Activated T-cell treated with anti-CD3 and anti-CD28 coated beads, Interleukin-2, amount 50 U/mL, for 24 hours (primary cell): ENCODE results near the gene NUDT1.

Source experiments
- DNase-seq: peaks from one replicate; pipeline ENCODE4 v3.0.0-alpha.2; 2020
- H3K27ac Mint-ChIP-seq: 2 replicates; pipeline ENCODE4 v1.8.0; 2020; ENCODE audit warnings: mild to moderate bottlenecking, mixed read lengths
- H3K27me3 Mint-ChIP-seq: 2 replicates; pipeline ENCODE4 v1.8.0; 2020; ENCODE audit warnings: mixed read lengths
- H3K36me3 Mint-ChIP-seq: 2 replicates; pipeline ENCODE4 v1.8.0; 2020; ENCODE audit warnings: low read depth, mixed read lengths
- H3K4me1 Mint-ChIP-seq: 2 replicates; pipeline ENCODE4 v1.8.0; 2020; ENCODE audit warnings: low read depth, mixed read lengths
- H3K4me3 Mint-ChIP-seq: 2 replicates; pipeline ENCODE4 v1.8.0; 2020; ENCODE audit warnings: mild to moderate bottlenecking, moderate library complexity, mixed read lengths
- H3K9me3 Mint-ChIP-seq: 2 replicates; pipeline ENCODE4 v1.8.0; 2020; ENCODE audit warnings: mixed read lengths

Gene NUDT1

DNA sequence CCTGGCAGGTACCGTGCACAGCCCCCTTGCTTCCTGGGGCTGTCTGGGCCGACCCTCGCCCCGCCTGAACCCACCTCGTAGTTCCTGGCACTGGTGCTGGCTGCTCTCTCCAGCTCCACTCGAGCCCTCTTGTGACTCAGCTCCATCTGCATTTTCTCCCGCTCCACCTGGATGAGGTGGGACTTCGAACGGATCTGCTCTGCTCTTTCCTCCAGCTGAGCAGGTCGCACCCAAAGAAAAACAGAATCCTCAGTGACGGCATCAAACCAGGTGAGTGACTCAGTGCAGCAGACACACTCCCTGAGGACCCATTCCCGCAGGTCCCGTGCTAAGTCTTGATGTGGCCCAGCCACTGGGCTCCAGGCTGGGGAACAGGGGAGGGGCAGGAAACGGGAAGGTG lies 16.7 kb upstream of the NUDT1 start:
- DNase-seq: no peak
- Mint-ChIP-seq H3K27ac (no peak overlapping the region), H3K9me3 (no peaks in the 10 kb centered on the region), H3K27me3 (no peaks in the 10 kb centered on the region), H3K4me1 (peaks cover 12% of the 10 kb centered on the region), H3K4me3 (no peak overlapping the region), H3K36me3 (peaks cover 92% of the 10 kb centered on the region)

DNA sequence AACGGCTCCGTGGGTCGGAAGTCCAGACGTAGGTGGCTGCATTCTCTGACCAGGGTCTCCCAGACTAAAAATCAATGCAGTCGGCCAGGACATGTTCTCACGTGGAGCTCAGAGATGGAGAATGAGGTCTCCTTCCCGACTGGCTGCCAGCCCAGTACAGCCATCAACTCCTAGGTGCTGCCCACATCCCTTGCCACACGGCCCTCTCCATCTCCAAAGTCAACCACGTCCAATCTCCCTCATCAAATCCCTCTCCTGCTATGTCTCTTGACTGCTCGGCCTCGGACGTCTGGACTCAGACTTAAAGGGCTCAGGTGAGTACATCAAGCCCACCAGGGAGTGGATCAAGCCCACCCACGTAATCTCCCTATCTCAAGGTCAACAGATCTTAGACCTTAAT lies 16.2 kb upstream of the NUDT1 start:
- Mint-ChIP-seq H3K27me3 (no peaks in the 10 kb centered on the region), H3K4me3 (no peak overlapping the region), H3K27ac (no peak overlapping the region)

DNA sequence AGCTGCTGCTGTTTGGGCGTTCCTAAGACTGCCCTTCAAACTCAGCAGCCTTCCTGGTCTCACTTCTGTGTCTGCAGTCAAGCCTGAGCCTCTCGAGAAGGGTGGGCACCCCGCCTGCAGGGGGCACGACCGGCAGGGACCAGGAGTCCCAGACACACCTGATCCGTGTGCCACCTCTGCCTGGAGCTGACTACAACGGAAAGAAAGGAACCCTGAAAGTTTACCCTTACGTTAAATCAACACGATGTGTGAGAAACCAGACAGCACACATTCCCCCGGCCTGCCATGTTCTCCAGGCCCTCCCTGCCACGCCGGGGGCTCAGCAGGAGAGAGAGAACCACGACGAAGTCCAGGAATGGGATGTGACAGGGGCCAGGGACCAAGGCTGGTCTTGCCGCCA lies 14.3 kb upstream of the NUDT1 start:
- H3K36me3 Mint-ChIP-seq: peaks cover 79% of the 10 kb centered on the region
- no peaks in the 10 kb centered on the region for H3K9me3 Mint-ChIP-seq
- no peak overlapping the region for H3K4me3 Mint-ChIP-seq
- no peaks in the 10 kb centered on the region for H3K27me3 Mint-ChIP-seq
- no peak for DNase-seq
- peaks cover 25% of the 10 kb centered on the region for H3K4me1 Mint-ChIP-seq
- no peak overlapping the region for H3K27ac Mint-ChIP-seq

More for the DNA sequence above, 16.2 kb upstream of the NUDT1 start:
- Mint-ChIP-seq H3K36me3 (peaks cover 89% of the 10 kb centered on the region), H3K4me1 (peaks cover 17% of the 10 kb centered on the region), H3K9me3 (no peaks in the 10 kb centered on the region)
- DNase-seq: no peak

DNA sequence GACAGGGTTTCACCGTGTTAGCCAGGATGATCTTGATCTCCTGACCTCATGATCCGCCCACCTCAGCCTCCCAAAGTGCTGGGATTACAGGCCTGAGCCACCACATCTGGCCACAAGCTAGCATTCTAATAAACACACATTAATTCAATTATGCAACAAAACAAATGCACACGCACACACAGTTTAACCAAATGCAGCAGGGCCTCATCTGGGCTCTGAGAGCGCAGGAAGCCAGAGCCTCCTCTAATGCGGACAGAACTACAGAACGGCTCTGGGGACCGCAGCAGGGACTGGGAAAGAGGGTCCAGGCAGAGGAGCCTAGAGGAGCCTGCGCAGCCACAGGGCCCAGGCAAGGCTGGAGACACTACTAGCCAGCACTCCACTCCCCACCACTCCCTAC lies 13.1 kb upstream of the NUDT1 start:
- DNase-seq: no peak
- H3K4me1 Mint-ChIP-seq: peaks cover 34% of the 10 kb centered on the region
- H3K9me3 Mint-ChIP-seq: no peaks in the 10 kb centered on the region
- no peak overlapping the region for H3K4me3 Mint-ChIP-seq
- H3K36me3 Mint-ChIP-seq: peaks cover 76% of the 10 kb centered on the region
- H3K27ac Mint-ChIP-seq: no peak overlapping the region
- H3K27me3 Mint-ChIP-seq: no peaks in the 10 kb centered on the region

DNA sequence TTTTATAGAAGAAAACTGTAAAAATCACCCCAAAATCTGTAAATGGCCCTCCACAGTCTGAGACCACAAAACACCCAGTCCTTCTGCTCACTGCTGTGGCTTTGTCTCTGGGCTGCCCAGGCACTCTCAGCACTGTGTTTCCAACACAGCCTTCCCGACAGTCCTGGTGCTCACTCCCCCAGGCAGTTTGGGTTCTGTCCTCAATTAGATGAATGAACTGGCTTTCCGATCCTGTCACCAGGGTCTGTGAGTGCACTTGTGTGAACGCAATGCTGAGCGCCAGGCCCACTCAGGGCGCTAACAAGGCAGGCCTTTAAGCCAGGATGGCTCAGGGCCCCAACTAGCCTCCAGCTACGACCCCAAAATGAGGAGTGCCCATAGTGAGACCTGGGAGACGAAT lies 12.6 kb upstream of the NUDT1 start:
- Mint-ChIP-seq H3K27me3 (no peaks in the 10 kb centered on the region), H3K9me3 (no peaks in the 10 kb centered on the region), H3K36me3 (peaks cover 76% of the 10 kb centered on the region), H3K27ac (no peak overlapping the region), H3K4me3 (no peak overlapping the region), H3K4me1 (peaks cover 38% of the 10 kb centered on the region)
- no peak for DNase-seq

DNA sequence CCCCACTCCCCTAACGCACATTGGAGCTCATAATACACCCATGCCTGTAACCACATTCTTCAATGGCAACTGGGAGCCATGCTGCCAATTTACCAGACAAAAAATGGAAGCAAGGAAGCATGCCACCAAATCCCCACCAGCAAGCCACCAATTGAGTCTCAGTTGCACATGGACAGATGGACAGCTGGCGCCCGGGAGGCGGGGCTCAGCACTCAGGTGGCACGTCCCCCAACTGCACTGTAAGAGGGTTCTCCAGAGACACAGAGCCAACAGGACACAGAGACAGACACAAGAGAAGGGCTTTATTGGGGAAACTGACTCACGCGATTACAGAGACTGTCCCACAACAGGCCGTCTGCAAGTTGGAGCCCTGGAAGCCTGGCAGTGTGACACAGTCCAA lies 11.8 kb upstream of the NUDT1 start:
- Mint-ChIP-seq H3K27ac (peak overlapping the region; percentile 65), H3K36me3 (peaks cover 77% of the 10 kb centered on the region), H3K4me3 (peak overlapping the region; percentile 27), H3K9me3 (no peaks in the 10 kb centered on the region), H3K27me3 (no peaks in the 10 kb centered on the region), H3K4me1 (peaks cover 41% of the 10 kb centered on the region)
- DNase-seq: no peak

DNA sequence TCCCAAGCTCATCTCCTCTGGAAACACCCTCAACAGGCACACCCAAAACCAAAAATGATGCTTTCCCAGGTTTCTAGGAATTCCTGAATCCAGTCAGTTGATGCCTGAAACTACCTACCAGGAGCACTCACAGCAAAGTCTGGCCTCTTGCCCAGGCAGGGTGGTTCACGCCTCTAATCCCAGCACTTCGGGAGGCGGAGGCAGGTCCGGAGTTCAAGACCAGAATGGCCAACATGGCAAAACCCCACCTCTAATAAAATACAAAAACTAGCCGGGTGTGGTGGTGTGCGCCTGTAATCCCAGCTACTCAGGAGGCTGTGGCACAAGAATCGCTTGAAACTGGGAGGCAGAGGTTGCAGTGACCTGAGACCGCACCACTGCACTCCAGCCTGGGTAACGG lies 11.1 kb upstream of the NUDT1 start:
- no peak for DNase-seq
- Mint-ChIP-seq H3K27me3 (no peaks in the 10 kb centered on the region), H3K4me3 (peak overlapping the region; percentile 27), H3K4me1 (peaks cover 41% of the 10 kb centered on the region), H3K36me3 (peaks cover 77% of the 10 kb centered on the region), H3K9me3 (no peaks in the 10 kb centered on the region), H3K27ac (no peak overlapping the region)

DNA sequence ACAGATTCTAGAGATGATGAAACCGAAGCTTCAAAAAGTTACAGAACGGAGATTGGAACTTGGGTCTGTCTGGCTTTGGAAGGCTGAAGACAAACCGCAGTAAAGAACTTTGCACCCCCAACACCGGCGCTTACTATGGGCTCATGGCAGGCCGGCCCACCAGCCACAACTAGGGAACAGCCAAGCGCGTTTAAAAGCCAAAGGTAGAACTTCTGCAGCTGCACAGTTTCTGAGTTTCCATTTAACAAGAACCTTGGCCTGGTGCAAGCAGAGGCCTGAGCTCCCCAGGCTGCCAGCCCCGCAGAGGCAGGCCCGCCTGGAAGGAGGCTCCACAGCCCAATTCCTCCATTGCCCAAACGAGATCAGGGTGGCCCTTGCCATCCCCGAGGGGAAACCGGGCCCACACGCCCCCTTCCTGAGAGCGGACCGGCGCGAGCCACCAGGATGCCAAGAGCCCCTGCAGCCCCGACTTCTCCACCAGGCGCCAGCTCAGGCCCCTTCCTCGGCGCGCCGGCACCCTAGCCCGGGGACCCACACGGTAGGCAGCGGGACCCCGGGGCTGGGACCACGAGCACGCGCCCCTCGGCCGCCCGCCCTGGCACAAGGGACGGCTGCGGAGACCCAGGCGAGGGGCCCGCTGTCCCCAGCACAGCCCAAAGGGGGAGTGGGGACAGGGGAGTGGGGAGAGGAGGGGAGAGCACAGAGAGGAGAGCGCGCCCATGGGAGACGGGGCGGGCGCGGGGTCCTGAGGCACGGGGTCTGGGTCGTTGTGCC lies 9.8 kb upstream of the NUDT1 start:
- no peaks in the 10 kb centered on the region for H3K9me3 Mint-ChIP-seq
- peak overlapping the region; percentile 91 for H3K4me3 Mint-ChIP-seq
- peak; percentile 59 for DNase-seq
- H3K27ac Mint-ChIP-seq: peak overlapping the region; percentile 86
- H3K4me1 Mint-ChIP-seq: peaks cover 41% of the 10 kb centered on the region
- H3K36me3 Mint-ChIP-seq: peaks cover 77% of the 10 kb centered on the region
- no peaks in the 10 kb centered on the region for H3K27me3 Mint-ChIP-seq

DNA sequence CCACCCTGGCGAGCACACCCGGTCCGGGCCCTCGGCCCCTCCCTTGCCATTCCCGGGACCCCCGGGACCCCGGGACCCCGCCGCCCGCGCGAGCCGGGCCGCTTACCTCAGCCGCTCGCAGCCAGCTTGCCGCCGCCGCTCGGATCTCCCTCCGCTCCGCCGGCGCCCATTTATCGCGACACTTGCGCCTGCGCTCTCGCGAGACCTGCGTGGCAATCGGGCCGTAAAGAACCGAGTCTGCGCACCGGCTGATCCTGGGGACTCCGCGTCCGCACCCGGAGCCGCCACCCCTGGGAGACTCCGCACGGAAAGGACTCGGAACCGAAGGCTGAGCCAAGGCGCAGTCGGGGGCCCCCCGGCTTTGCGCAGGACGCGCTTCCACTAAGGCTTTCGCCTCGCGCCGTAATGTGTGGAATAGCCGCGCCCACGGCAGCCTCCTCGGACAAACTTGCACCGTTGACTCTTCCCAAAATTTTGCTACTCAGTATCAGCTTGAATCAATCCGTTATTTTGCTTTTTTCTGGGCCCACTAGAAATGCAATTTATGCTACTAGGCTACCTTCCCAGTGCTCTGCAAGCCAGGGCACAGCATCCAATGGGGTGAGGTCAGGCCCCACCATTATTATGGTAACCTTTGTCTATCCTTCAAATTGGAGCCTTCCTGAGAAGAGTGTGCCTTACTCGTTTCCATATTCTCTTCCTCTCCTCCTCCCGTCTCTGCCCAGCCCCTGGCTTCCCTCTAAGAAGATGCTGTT lies 9.1 kb upstream of the NUDT1 start, which contains the start of gene MAD1L1:
TSS of gene MAD1L1 (minus strand) at position 180 of the 755 bp plus-strand sequence. CDS start 2,812 bp downstream, outside the sequence.
- peak within 1 kb of the TSS; percentile 93 for H3K27ac Mint-ChIP-seq
- no peaks in the 10 kb centered on the region for H3K9me3 Mint-ChIP-seq
- H3K27me3 Mint-ChIP-seq: no peaks in the 10 kb centered on the region
- H3K4me1 Mint-ChIP-seq: peaks cover 37% of the 10 kb centered on the region
- peak; percentile 89 for DNase-seq
- H3K4me3 Mint-ChIP-seq: peak within 1 kb of the TSS; percentile 91
- peaks cover 77% of the 10 kb centered on the region for H3K36me3 Mint-ChIP-seq

DNA sequence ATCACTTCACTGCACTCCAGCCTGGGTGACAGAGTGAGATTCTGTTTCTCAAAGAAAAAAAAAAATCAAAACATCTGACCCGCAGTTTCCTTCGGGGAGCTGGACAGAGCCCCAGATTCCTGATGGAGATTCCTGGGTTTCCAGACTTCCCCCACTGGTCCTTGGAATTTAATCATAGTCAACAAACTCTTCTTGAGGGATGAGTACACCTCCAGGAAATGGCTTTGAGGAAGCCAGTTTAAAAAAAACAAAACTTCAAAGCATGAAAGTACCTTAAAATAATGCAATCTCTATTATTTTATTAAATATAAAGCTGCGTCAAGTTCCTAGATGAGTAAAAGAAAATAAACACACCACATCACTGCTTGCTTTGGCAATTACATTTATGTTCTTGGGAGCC lies 8.1 kb upstream of the NUDT1 start:
- Mint-ChIP-seq H3K4me1 (peaks cover 36% of the 10 kb centered on the region), H3K27me3 (no peaks in the 10 kb centered on the region), H3K27ac (peak overlapping the region; percentile 55), H3K4me3 (peak overlapping the region; percentile 46), H3K9me3 (no peaks in the 10 kb centered on the region), H3K36me3 (peaks cover 81% of the 10 kb centered on the region)
- DNase-seq: no peak

DNA sequence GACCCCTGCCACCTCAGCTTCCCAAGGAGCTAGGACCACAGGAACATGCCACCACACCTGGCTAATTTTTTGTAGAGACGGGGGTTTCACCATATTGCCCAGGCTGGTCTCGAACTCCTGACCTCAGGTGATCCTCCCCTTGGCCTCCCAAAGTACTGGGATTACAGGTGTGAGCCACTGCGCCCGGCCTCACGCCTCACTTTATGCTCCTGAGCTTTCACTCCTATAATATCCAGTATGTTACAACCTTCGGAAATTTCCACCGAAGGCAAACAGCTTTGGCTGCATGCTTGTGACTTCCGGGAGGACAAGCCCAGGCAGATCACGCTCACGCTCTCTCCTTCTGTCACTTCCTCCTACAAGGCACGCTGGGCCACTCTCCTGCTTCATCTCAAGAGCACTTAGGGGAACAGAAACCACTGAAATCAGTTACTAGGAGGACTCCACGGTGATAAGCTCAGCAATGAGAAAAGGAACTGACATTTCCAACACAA lies 4.9 kb upstream of the NUDT1 start:
- Mint-ChIP-seq H3K9me3 (no peaks in the 10 kb centered on the region), H3K4me3 (no peak overlapping the region), H3K27ac (peak overlapping the region; percentile 50), H3K4me1 (peaks cover 27% of the 10 kb centered on the region), H3K27me3 (no peaks in the 10 kb centered on the region), H3K36me3 (peaks cover 82% of the 10 kb centered on the region)
- no peak for DNase-seq

DNA sequence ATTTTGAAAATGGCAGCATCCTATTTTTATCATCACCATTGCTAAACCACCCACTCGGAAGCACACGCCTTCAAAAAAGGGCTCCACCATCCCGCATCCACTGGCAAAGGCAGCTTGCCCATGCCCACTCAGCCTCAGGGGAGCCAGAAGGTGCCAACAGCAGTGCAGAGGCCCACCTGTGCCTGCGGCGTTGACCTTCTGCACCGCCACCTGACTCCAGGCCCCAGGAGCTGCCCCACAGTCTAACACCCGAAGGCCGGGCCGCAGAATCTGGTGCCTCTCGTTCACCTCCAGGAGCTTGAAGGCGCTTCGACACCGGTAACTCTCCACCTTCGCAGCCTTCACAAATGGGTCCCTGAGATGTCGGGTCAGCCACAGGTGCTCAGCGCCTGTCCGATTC lies 2.8 kb upstream of the NUDT1 start:
- peaks cover 23% of the 10 kb centered on the region for H3K4me1 Mint-ChIP-seq
- no peak overlapping the region for H3K4me3 Mint-ChIP-seq
- no peak for DNase-seq
- no peaks in the 10 kb centered on the region for H3K9me3 Mint-ChIP-seq
- no peak overlapping the region for H3K27ac Mint-ChIP-seq
- H3K36me3 Mint-ChIP-seq: peaks cover 75% of the 10 kb centered on the region
- no peaks in the 10 kb centered on the region for H3K27me3 Mint-ChIP-seq

DNA sequence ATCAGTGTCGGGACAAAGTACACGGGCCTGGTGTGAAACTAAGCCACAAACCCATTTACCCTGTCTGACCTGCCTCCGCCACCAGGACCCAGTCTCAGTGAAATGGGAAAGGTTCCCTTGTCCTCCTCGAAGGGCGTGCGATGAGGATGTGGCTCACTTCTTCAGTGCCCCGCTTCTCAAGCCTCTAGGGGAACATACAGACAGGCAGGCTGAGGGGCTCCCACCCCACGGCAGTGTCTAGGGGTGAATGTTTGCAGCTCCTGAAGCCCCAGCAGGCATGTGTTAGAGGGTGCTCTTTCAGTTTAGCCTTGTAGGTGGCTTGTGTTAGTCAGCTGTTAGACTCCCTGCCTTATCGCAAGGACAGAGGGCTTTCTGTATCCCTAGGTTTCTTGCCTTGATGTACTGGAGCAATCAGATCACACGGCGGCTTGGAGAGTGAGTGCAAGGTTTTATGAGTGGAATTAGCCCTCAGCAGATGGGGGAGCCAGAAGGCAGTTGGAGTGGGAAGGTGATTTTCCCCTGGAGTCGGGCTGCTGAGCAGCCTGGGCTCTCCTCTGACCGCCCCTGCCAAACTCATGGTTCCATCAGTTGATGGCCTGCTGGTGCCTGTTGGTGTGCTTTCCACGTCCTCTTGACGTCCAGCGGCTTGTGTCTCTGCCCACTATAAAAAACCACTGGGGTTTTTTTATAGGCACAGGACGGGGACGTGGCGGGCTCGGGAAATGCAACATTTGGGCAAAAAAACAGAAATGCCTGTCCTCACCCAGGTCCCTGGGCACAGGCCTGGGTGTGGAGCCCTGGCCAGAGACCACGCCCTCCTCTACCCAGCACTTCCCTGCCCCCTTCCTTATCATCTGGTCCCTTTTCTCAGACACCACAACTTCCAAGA lies 759 bp downstream of the NUDT1 start:
- Mint-ChIP-seq H3K27me3 (no peaks in the 10 kb centered on the region), H3K4me1 (peaks cover 19% of the 10 kb centered on the region), H3K9me3 (no peaks in the 10 kb centered on the region), H3K36me3 (peaks cover 68% of the 10 kb centered on the region), H3K27ac (peak overlapping the region; percentile 95), H3K4me3 (peak overlapping the region; percentile 96)
- peak; percentile 67 for DNase-seq

DNA sequence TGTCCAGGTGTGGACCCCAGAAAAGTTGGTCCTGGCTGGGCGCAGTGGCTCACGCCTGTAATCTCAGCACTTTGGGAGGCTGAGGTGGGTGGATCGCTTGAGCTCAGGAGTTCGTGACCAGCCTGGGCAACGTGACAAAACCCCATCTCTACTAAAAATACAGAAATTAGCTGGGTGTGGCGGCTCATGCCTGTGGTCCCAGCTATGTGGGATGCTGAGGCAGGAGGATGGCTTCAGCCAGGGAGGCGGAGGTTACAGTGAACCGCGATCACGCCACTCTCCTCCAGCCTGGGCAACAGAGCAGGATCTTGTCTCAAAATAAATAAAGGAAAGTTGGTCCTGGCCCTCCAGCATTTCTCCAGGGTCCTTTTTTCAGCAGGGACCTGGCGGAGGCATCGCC lies 1.4 kb downstream of the NUDT1 start:
- DNase-seq: no peak
- H3K4me3 Mint-ChIP-seq: peak overlapping the region; percentile 96
- H3K4me1 Mint-ChIP-seq: peaks cover 24% of the 10 kb centered on the region
- H3K27me3 Mint-ChIP-seq: no peaks in the 10 kb centered on the region
- peaks cover 65% of the 10 kb centered on the region for H3K36me3 Mint-ChIP-seq
- no peak overlapping the region for H3K27ac Mint-ChIP-seq
- no peaks in the 10 kb centered on the region for H3K9me3 Mint-ChIP-seq
